Raji (cell line): ENCODE data around the gene ADAT3.
A peak's percentile ranks its signal among the peaks of the same experiment; 100 is the strongest.

Experiments used
- POLR2A ChIP-seq: IDR thresholded peaks from 2 replicates; pipeline ENCODE4 v1.6.1; 2011; ENCODE audit warnings: low read depth, low read length, control low read depth; ENCODE audit not compliant: insufficient read depth

ADAT3 gene

DNA sequence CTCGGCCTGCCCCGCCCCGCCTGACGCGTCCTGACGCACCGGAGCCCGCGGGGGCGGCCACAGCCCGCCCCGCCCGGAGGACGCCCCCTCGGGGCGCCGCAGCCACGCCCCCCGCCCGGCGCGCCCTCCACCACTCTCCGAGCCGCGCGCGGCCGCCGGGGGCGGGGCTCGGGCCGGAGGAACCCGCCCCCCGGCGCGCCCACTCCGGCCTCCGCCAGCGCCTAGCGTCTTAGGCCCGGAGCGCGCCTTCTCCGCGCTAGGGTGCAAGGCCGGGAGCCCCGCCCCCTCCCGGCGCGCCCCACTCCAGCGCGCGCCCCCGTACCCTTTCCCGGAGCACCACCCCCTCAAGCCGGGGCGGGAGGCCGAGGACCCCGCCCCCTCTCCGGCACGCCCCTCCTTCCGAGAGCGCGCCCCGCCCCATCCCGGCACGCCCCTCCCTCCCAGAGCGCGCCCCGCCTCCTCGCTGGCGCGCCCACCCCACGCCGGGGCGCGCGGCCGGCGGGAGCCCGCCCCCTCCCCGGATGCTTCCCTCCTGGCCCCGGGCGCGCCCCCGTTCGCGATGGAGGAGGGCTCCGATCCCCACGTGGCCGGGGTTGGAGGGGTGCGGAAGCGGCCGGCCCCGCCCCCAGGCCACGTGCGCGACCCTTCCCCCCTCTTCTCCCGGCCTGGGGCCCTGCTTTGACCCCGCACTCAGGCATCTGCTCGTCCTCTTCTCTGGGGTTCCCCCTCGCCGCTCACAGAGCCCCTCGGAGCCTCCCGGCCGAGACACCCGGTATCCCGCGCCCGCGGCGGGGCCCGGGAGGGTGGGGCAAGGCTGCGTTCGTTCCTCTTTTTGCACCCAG, 41.3 kb upstream of the ADAT3 start:
- no peak; the same call in 1 of the 2 replicates for TF ChIP-seq POLR2A

DNA sequence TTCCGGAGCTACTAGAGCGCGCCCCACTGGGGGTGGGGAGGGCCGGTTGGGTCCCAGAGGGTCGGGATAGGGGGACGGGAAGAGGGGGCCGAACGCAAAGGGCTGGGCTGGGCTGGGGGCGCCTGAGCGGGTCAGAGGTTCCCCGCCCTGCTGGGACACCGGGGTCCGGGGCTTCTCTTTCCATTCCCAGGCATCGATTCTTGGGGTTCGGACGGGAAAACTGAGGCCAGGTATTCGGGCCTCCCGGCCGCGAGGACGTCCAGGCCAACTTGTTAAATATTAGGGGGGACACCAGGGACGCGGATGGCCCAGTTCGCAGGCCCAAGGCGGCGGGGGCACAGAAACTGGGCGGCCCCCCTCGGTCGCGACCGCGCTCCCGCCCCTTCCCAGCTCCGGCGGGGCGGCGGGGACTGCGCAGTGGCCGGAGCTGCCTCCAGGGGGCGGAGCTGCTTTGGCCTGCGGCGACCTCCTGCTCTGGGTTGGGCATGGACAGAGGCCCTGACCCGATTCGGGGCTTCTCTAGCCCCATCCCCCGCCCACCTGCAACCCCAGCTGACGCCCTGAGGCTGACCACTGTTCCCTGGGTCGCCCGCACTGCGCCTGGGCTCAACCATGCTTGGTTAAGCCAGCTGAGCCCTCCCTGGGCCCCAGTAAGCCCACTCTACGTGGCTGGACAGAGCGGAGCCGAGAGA, 40.6 kb upstream of the ADAT3 start:
- peak; percentile 28; the same call in 1 of the 2 replicates for TF ChIP-seq POLR2A

DNA sequence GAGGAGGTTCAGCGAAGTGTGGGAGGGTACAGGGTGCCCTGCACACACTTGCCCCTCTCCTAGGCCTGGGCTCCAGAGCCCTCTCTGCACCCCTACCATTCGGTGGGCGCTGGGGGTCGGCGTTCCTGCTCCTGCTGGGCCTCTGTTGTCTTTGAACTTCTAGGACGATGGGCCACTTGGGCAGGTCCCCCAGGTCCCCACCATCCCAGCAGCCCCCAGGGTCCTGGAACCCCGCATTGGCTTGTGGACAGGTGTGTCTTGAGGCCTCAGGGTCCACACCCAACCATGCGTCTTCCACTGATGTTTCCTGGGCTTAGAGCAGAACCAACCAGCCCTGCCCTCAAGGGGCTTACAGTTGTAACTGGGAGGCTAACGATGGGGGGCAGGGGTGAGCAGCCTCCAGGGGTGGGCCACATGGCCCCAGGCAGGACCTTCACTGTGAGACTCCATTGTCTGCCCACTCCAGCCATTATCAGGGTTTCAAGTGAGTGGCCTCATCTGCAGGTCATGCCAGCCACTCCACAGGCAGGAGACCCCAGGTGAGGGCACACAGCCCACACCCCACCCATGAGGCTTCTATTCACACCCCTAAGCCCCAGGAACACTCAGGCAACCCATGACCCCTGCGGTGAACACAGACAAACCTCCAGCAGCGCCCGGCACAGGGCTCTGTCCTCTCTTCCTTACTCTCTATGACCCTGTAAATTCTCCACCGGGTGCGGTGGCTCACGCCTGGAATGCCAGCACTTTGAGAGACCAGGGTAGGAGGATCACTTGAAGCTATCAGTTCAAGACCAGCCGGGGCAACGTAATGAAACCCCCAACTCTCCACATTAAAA, 39.8 kb upstream of the ADAT3 start:
- no peak for TF ChIP-seq POLR2A

DNA sequence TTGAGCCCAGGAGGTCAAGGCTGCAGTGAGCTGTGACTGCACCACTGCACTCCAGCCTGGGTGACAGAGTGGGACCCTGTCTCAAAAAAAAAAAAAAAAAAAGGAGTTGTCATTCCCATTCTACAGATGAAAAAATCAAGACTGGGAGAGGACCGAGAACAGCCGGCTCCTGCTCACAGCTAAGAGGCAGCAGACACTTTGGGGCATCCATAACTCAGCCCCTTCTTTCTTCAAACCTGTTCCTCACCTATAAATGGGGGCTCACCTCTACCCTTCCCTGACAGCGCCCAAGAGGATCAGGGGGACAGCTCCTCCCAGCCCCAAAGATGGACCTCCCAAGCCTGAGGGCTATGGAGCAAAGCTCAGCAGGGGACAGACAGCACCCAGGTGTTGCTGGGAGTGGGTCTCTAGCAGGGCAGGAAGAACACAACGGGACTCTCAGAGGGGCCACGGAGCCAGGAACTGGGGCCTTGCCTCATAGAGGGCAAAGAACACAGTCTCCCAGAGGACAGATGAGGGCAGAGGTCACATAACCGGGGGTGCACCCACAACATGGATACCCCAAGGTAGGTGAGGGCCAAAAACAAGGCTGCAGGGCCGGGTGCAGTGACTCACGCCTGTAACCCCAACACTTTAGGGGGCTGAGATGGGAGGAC, 38.4 kb upstream of the ADAT3 start:
- TF ChIP-seq POLR2A: no peak

DNA sequence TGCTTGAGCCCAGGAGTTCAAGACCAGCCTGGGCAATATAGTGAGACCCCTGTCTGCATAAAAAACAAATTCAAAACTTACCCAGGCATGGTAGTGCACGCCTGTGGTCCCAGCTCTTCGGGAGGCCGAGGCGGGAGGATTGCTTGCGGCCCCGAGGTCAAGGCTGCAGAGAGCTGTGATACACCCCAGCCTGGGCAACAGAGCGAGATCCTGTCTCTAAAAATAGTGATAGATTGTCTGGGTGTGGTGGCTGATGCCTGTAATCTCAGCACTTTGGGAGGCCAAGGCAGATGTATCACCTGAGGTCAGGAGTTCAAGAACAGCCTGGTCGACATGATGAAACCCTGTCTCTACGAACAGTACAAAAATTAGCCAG, 37.9 kb upstream of the ADAT3 start:
- TF ChIP-seq POLR2A: no peak

DNA sequence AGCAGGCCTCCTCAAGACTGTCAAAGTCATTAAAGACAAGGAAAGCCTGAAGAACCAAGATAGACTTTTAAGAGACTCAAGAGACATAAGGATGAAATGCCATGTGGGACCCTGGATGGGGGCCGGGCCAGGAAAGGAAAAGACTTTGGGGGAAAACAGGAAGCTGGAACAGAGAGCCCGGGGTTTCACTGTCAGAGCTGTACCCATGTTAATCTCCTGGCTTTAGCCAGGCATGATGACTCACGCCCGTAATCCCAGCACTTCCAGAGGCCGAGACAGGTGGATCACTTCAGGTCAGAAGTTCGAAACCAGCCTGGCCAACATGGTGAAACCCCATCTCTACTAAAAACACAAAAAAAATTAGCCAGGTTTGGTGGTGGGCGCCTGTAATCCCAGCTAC, 36.2 kb upstream of the ADAT3 start:
- TF ChIP-seq POLR2A: no peak

DNA sequence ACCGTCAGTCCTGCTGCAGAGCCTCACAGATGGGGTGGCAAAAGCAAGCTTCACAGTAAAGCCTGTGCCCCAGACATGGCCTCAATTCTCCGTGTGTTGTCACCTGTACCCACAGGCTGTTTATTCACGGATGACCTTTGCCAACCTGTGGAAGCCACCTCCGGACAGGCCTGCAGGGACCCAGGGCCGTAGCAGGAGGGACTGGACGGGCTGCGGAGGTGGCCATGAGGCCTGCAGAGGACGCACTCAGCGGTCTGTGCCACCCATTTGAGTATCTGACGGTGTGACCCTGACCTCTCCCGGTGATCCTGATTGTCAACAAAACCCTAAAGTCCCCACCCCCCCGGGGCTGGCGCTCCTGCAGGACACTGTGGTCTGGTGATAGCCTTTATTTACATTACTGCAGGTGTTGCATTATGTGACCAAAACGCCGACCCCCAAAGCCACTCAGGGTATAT, 34.0 kb upstream of the ADAT3 start:
- TF ChIP-seq POLR2A: no peak

DNA sequence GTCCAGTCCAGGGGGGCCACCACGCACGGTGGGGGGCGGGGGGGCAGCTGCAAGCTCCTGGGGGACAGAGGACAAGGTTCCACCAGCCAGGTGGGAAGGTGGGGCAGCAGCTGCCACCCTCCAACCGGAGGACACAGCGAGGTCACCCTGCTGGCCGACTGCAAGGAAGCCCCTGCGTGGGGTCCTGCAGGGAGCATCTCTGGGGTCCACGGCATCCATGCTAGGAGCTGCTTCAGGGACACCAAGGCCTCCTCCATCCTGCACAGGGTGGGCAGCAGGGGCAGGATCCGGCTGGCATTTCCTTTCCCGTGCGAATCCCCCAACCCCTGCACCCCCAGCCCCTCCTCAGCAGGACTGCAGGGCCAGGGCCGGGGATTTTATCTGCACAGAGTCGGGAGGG, 33.6 kb upstream of the ADAT3 start:
- no peak for TF ChIP-seq POLR2A

DNA sequence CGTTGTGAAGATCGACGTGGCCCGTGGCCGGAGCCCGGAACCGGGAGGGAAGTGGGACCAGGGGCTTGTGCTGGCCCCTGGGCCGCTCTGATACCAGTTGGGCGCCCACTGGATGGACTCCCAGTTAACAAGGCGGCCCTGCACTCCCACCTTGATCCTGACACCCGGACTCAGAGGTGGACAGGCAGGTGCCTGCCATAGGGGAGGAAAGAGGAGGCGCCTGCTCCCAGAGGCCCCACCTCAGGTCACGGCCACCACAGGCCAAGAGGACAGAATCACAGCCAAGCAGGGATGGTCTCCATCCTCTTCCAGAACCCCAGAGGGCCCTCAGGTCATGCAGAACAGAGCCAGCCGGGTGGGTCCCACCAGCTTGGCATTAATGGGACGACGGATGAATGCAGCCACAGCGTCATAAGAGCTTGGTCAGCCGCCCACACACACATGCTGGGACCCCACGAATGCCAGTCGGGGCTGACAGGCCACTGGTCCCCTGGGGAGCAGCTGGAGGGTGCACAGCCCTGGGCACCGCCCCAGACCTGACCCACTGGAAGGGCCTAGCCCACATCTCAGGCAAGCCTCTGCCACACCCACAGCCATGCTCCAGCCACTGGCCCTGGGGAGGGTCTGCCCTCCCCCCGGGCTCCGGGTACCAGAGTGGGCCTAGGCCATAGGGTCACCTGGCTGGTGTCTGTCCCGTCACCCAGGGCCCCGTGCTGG, 32.2 kb upstream of the ADAT3 start:
- no peak for TF ChIP-seq POLR2A

DNA sequence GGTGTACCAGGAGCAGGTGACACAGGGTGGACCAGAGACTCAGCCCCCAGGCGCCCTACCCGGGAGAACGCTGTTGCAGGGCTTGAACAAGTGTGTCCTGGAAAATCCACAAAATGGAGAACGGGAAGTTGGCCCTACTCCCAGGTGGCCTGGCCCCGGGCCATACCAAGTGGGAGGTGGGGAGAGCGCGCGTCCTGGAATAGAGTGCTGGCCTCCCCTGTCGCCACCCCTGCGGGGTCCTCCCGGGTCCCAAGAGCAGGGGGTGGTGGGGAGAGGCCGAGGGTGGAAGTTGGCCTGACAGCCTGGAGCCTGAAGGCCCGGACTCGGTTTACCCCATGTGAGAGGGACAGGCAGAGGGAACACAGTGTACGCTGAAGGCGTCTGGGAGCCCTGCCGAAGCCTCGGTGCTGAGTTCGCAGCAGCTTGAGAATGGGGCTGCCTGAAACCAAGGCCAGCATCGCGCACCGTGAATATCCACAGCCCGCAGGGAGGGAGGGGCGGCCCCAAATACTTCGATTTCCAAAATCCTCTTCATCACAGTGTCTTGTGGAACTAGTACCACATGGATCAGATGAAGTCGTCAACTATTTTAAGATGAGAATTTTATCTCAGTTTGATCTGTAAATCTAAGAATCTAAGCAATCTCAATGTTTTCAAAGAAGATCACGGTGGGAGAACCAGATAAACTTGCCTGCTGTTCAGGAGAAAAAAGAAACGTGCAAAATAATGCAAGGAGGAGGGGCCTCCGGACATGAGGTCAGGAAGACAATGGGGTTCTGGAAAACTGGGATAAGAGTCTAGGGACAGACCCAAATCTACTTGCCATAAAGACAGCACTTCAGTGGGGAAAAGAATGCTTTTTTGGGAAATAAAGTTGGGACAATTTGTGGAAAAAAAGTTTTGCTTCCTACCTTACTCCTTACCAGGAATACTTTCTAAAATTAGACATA, 31.4 kb upstream of the ADAT3 start:
- no peak for TF ChIP-seq POLR2A

DNA sequence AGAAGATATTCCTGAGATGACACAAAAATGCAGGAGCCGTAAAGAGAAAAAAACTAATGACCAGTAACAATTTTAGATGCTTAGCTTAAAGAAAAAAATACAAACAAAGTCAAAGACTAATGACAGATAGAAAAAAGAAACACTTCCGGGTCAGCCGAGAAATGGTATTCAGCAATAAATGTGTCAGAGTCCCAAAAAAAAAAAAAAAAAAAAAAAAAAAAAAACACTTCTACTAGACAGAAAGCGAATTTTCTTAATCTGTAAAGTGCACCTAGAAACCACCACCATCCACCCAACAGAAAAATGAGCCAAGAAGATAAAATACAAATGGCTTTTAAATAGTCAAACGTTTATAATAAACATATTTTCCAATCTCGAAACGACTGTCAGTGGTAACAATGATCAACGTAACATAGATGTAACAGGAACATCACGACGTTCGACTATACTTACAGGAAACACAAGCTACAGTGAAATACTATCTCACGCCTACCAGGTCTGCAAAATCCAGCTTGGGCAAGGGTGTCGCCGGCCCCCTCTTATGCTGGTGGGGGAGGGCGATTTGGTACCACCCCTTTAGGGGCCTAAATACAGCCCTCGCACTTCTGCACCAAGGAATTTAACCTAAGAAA, 30.5 kb upstream of the ADAT3 start:
- no peak for TF ChIP-seq POLR2A

DNA sequence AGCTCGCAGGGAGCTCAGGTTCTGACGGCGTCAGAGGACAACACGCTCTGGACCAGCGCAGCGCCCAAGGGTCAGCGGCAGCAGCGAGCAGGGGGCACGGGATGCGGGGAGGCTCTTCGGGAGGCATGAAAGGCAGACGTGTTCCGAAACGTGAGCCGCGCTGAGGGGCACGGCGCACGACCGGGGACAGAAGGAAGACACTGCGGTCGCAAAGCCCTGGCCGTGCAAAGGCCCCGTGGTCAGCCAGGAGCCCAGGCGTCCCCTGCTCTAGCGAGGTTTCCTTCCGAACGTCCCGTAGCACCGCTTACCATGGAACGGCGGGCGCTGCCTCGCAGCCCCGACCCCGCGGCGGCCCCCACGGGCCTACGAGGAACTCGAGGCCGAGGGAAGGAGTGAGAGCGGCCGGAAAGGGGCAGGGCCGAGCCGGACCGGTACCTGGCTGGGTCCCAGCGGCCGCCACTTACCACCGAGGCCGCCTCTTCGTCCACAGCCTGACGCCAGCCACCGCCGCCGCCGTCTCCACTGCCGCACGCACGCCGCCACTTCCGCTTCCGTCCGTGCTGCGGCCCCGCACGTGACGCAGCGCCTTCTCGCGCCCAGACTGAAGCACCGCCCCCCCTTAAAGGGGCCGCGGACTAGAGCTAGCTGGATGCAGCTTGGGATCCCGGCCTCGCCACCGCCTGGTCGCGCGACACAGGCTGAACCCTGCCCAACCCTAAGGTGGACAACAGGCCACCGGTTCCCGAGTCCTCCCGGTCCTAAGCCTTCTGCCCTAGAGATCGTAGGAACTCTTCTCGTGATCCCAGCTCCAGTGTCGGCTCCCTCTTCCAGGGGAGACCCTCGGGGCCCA, 29.3 kb upstream of the ADAT3 start:
- TF ChIP-seq POLR2A: peak; percentile 95
